ENCODE measurements around the gene NCOR1. TPM values are rescaled to one million over a fixed set of nuclear protein-coding genes. Genes with fewer than 3 reads are reported as not detected.

The NCOR1 gene
- total and polyA plus RNA-seq, 12 donors, result 27.0 to 103 (median 74.8) TPM

DNA sequence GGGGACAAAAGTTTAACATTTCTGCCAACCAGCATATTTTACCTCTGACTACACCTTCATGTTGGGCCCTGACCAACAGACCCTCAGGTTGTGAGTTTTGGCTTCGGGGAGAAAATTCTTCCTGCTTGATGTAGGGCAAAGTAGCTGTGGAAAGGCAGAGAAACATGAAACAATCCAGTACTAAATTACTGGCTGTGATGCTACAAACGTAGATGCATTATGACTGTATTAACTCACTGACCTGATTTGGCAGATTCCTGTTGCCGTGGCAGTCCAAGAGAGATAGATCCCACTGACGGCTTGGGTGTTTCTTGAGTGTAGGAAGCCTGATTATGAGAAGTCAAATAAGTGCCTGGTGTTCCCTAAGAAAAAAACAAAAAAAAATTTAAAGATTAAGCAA is 135.0 kb downstream of the NCOR1 start:
- Histone ChIP-seq H3K27ac (no peak overlapping the region), H3K27me3 (no peaks in the 10 kb centered on the region), H3K4me1 (peaks cover 0 to 7% (median 0%) of the 10 kb centered on the region in 9 donors), H3K4me3 (no peak overlapping the region), H3K36me3 (peaks cover 0 to 90% (median 37%) of the 10 kb centered on the region in 9 donors), H3K9me3 (no peaks in the 10 kb centered on the region)
- intact Hi-C loops (cut with DNase I), result no loop called here
- TF ChIP-seq, protein P1, sequence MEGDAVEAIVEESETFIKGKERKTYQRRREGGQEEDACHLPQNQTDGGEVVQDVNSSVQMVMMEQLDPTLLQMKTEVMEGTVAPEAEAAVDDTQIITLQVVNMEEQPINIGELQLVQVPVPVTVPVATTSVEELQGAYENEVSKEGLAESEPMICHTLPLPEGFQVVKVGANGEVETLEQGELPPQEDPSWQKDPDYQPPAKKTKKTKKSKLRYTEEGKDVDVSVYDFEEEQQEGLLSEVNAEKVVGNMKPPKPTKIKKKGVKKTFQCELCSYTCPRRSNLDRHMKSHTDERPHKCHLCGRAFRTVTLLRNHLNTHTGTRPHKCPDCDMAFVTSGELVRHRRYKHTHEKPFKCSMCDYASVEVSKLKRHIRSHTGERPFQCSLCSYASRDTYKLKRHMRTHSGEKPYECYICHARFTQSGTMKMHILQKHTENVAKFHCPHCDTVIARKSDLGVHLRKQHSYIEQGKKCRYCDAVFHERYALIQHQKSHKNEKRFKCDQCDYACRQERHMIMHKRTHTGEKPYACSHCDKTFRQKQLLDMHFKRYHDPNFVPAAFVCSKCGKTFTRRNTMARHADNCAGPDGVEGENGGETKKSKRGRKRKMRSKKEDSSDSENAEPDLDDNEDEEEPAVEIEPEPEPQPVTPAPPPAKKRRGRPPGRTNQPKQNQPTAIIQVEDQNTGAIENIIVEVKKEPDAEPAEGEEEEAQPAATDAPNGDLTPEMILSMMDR (IDR thresholded peaks at IDR 0.05), result no peak
- no peak for ATAC-seq
- 85 to 91% methylated on average over 4 of the region's 4 CpGs for WGBS, 2 donors
- DNase-seq, result no peak

GRCh38 chr17:16075949-16076348 is 139.4 kb downstream of the NCOR1 start:
- no peak overlapping the region for H3K4me3 ChIP-seq
- no peak overlapping the region for H3K27ac ChIP-seq
- ATAC-seq (no peak), DNase-seq (no peak)
- no peaks in the 10 kb centered on the region for H3K9me3 ChIP-seq
- TF ChIP-seq, protein P1 (IDR thresholded peaks at IDR 0.05), result no peak
- no peaks in the 10 kb centered on the region for H3K27me3 ChIP-seq
- 98 to 99% methylated on average over 5 of the region's 5 CpGs for WGBS, 2 donors
- intact Hi-C loops (cut with DNase I), result no loop called here
- H3K4me1 ChIP-seq, result no peaks in the 10 kb centered on the region
- H3K36me3 ChIP-seq, result peaks cover 0 to 98% (median 66%) of the 10 kb centered on the region in 9 donors

GRCh38 chr17:16074423-16074822 is 140.9 kb downstream of the NCOR1 start:
- H3K4me3 ChIP-seq, result no peak overlapping the region
- no peaks in the 10 kb centered on the region for H3K9me3 ChIP-seq
- ATAC-seq, result no peak
- intact Hi-C loops (cut with DNase I), result no loop called here
- no peak overlapping the region for H3K27ac ChIP-seq
- DNase-seq, result no peak
- 91 to 94% methylated on average over 3 of the region's 3 CpGs for WGBS, 2 donors
- H3K4me1 ChIP-seq, result no peaks in the 10 kb centered on the region
- TF ChIP-seq, protein P1 (IDR thresholded peaks at IDR 0.05), result no peak
- no peaks in the 10 kb centered on the region for H3K27me3 ChIP-seq
- H3K36me3 ChIP-seq, result peaks cover 0 to 98% (median 71%) of the 10 kb centered on the region in 9 donors

- intact Hi-C loops (cut with DNase I), result no loop called here
- H3K36me3 ChIP-seq, result peaks cover 0 to 98% (median 73%) of the 10 kb centered on the region in 9 donors
- TF ChIP-seq, protein P1 (IDR thresholded peaks at IDR 0.05), result no peak
Measured at GRCh38 chr17:16073845-16074244, 141.5 kb downstream of the NCOR1 start.

More at GRCh38 chr17:16073845-16074244, 141.5 kb downstream of the NCOR1 start:
- DNase-seq (no peak), ATAC-seq (no peak)
- Histone ChIP-seq H3K4me3 (no peak overlapping the region), H3K27ac (no peak overlapping the region), H3K9me3 (no peaks in the 10 kb centered on the region), H3K27me3 (no peaks in the 10 kb centered on the region), H3K4me1 (no peaks in the 10 kb centered on the region)
- 95 to 97% methylated on average over 4 of the region's 4 CpGs for WGBS, 2 donors
